CD4-positive, alpha-beta T cell treated with Interferon gamma for 1 hour (primary cell): Measurements from ENCODE around the gene SPATA31D3.
"Not testable (repeated sequence)": the region's sequence is repeated elsewhere in the genome, so short reads cannot be mapped to it uniquely, and the experiment has no call there.

Source experiments
- DNase-seq: peaks from one replicate; pipeline ENCODE4 v3.0.0-alpha.2; 2020

SPATA31D3 gene

DNA sequence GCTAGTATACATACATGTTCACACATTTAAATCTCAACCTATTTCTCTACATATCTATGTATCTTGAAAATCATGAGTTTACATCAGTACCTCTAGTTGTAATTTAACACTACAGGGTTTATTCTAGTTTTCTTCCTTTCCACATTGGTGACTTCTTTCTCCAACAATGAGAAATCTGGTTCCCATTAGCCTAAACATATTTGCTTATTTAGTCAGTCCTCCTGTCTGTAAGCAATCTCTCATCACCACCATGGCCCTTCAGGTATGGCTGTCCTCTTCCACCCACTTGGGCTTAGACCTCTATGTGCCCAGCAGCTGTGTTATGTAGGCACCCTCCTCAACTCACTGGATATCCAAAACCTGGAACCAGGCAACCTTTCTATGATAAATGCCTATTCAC lies 37.3 kb downstream of the SPATA31D3 start:
- DNase-seq = no peak

DNA sequence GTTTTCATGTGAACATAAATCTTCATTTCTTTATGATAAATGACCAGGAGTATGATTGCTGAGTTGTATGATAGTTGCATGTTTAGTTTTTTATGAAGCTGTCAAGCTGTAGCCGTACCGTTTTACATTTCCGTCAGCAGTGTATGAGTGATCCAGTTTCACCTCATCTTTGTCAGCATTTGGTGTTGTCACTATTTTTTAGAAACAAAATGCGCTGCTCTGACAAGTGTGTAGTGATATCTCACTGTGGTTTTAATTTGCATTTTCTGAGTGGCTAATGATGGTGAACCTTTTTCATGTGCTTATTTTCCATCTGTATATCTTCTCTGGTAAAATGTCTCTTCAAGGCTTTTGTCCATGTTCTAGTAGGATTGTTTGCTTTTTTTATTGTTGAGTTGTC lies 38.6 kb downstream of the SPATA31D3 start:
- DNase-seq = no peak

DNA sequence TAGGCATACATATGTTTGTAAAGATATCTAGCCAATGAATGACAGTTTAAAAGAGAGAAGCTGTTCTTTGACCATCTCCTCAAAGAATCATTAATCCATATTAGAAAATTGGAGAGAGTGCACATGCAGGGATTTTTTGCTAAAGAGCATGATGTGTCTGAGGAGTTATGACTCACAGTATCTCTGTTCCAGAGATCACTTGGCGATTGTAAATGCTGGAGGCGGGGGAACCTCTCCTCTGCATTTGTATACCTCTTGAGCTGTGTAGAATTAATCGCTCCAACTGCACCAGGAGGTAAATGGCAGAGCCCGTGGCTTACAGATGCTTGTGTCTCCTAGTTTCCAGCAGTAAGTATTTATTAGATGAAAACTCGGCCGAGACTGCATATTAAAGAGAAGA lies 41.6 kb downstream of the SPATA31D3 start:
- DNase-seq = no peak

DNA sequence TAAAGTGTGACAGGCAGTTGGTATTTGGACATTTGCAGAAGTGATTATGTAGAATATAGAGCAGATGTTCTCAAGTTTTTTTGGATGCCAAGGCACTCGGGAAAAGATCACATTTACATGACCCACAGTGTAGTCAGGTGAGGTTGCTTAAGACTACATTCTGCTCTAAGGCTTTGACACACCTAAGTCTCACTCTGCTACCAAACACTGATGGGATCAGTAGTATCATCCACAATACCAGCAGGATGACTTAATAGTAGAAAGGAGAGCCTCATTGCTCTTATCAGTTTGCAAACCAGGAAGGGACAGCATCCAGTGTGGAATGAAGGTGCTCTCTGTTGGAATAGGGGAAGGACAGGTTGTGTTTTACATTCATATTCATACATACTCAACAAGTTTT lies 42.8 kb downstream of the SPATA31D3 start:
- DNase-seq = no peak

DNA sequence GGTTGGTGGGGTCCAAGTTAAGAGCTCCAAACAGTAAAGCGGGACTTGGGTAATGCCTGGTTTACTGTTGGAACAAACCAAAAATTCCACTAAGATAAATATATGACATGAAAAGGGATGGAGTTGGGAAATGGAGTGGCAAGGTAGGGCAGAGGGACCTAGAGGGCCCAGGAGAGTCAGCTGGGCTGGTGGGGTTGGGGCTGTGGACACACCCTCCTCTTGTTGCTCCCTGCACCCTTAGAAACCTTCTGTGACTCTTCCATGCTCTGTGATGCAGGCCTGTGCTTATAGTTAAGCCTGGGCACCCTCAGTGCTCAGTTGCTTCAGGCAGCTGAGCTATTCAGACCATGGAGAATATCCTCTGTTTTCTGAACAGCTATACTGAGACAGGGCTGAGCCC lies 45.2 kb downstream of the SPATA31D3 start, which contains the start of gene SPATA31D1:
TSS of gene SPATA31D1 (plus strand) at position 301 of the 400 bp plus-strand sequence. CDS start at position 348, 47 bp downstream.
- not testable (repeated sequence) for DNase-seq

DNA sequence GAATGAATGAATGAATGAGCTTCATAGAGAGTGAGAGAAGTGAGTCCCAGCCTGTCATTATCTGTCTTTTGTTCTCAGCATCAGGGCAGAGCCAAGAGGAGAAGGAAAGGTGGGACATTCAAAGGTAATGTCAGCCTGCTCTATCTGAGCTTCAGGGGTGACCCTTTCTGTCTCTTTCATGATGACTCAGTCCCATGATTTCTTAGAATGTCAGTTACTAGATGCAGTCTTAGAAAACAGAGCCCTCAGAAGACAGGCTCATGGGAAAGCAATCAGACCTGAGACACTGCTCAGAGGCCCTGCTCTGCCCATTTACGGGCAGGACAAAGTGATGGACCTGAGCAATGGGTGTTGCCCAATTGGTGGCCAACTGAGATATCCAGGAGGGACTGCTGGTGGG lies 46.4 kb downstream of the SPATA31D3 start:
- DNase-seq = no peak

DNA sequence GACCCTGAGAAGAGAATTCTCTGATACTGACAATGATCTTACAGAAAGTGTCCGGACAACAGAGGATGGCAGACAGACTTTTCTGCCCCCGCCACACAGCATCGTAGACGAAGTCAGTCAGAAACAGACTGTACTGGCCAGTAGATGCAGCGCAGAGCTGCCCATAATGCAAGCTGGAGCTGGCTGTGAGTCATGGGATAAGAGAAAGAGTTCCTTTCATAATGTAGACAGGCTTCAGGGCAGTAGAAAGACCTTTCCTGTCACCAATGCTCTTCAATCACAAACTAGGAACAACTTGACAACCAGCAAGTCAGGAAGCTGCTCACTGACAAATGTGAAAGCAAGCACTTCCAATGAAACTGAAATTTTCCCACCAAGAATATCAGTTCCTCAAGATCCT lies 50.4 kb downstream of the SPATA31D3 start:
- DNase-seq = no peak
